ENCODE measurements around the gene CATSPERD. TPM values are rescaled to one million over a fixed set of nuclear protein-coding genes. Genes with fewer than 3 reads are reported as not detected.

The CATSPERD gene
- total and polyA plus RNA-seq, 2 of the 4 experiments (the other 2 are of a cell fraction) = not detected

- TF ChIP-seq RFX5 (IDR thresholded peaks at IDR 0.05; ENCODE audit: low read depth, low read length) = no peak
Observed at GRCh38 chr19:5693195-5694166, 27.0 kb upstream of the CATSPERD start (continued).

GRCh38 chr19:5694167-5694955, 26.1 kb upstream of the CATSPERD start:
- Histone ChIP-seq H4K91ac (ENCODE audit: insufficient read depth, low read depth, low read length) (no peak overlapping the region), H3K23ac (ENCODE audit: low read depth, low read length) (no peak overlapping the region), H4K8ac (ENCODE audit: low read depth in 2 of 2, low read length in 2 of 2) (no peak overlapping the region), H3K4me3 (ENCODE audit: insufficient read depth, low read depth, low read length) (no peak overlapping the region), H3K18ac (ENCODE audit: low read depth, low read length) (no peak overlapping the region), H4K5ac (ENCODE audit: low read depth, low read length) (no peak overlapping the region), H2BK15ac (ENCODE audit: low read depth, low read length) (no peak overlapping the region), H3K27me3 (ENCODE audit: control insufficient read depth, insufficient read depth, low read length) (no peaks in the 10 kb centered on the region), H2AK9ac (replicated peaks; ENCODE audit: low read depth, low read length, poor library complexity) (no peak overlapping the region), H2BK20ac (ENCODE audit: low read depth, low read length) (no peak overlapping the region), H3K4me2 (ENCODE audit: low read depth, low read length) (no peak overlapping the region), H4K20me1 (ENCODE audit: insufficient read depth, low read length) (peaks cover 85% of the 10 kb centered on the region), H3K4ac (ENCODE audit: low read depth, low read length) (no peak overlapping the region), H3K9me3 (ENCODE audit: control insufficient read depth, insufficient read depth, low read length) (no peaks in the 10 kb centered on the region), H3K9ac (ENCODE audit: low read depth, low read length) (no peak overlapping the region), H3K56ac (ENCODE audit: extremely low read depth, insufficient read depth, low read length) (no peak overlapping the region), H3K27ac (ENCODE audit: insufficient read depth, low read length) (no peak overlapping the region), H3K4me1 (ENCODE audit: control insufficient read depth, insufficient read depth, low read length) (peaks cover 2% of the 10 kb centered on the region; the same call in 1 of the 2 replicates), H3K36me3 (ENCODE audit: control insufficient read depth, insufficient read depth, low read length) (peaks cover 76% of the 10 kb centered on the region), H2BK5ac (ENCODE audit: low read depth, low read length, poor library complexity, severe bottlenecking) (no peak overlapping the region), H2BK120ac (ENCODE audit: low read depth, low read length) (no peak overlapping the region), H2AFZ (replicated peaks; ENCODE audit: low read length, poor library complexity) (no peak overlapping the region), H3K9me1 (ENCODE audit: insufficient read depth, low read length) (peaks cover 4% of the 10 kb centered on the region; the same call in 1 of the 2 replicates), H3K14ac (replicated peaks; ENCODE audit: low read depth, low read length) (no peak overlapping the region), H2AK5ac (ENCODE audit: low read depth, low read length) (no peak overlapping the region), H3K79me1 (ENCODE audit: low read depth in 1 of 2, low read length in 2 of 2) (peaks cover 4 to 73% of the 10 kb centered on the region in 2 experiments; a peak in 3 of 4 replicates)
- no peak for ATAC-seq (ENCODE audit: low read depth)
- POLR2A ChIA-PET (ENCODE audit: unreplicated experiment) = no interaction called here
- intact Hi-C loops (cut with micrococcal nuclease) = no loop called here
- CTCF ChIA-PET = no interaction called here
- DNase-seq = no peak
- dilution Hi-C loops (cut with HindIII; ENCODE audit: low sequenced_read_pairs, unreplicated experiment) = no loop called here
- no peak for TF ChIP-seq POLR2A (IDR thresholded peaks at IDR 0.05; ENCODE audit: low read depth, low read length)
- BruUV-seq (replicated peaks) = no TSS peak
- 96% methylated on average over 24 of the region's 45 CpGs; no CpG with 5 or more reads in 1 of the 2 experiments for WGBS, 2 experiments (ENCODE audit: extremely low coverage in 2 of 2, insufficient read length in 1 of 2)
- in situ Hi-C loops (cut with MboI; ENCODE audit: low sequenced_read_pairs) = no loop called here
